ENCODE measurements around the gene ART1. TPM values are rescaled to one million over a fixed set of nuclear protein-coding genes. Genes with fewer than 3 reads are reported as not detected.
"Not testable (repeated sequence)": the region's sequence is repeated elsewhere in the genome, so short reads cannot be mapped to it uniquely, and the experiment has no call there.

ART1 gene
- total RNA-seq (1 to 10 TPM in 5 of 10 donors, under 1 TPM in 3, not detected in 2; 0.22 to 2.8 (median 1.4) TPM), polyA plus RNA-seq (under 1 TPM in 1 of 2 donors, not detected in 1; 0.03 TPM)
- long read RNA-seq, donor 1, partial matches to known transcripts: 2 of 3 reads
- long read RNA-seq, donor 1, other reads (novel, unspliced or antisense): 1 of 3 reads
- long read RNA-seq, donor 2, partial matches to known transcripts: 3 of 4 reads
- long read RNA-seq, donor 2, other reads (novel, unspliced or antisense): 0 of 4 reads
- long read RNA-seq, donor 3: 0 reads

- Histone ChIP-seq H3K36me3 (no peaks in the 10 kb centered on the region), H3K27me3 (peaks cover 0 to 39% (median 0%) of the 10 kb centered on the region in 7 donors), H3K9me3 (no peaks in the 10 kb centered on the region), H3K4me1 (peaks cover 3 to 34% (median 19%) of the 10 kb centered on the region in 9 donors), H3K4me3 (peak within 1 kb of the TSS in 1 of 10 donors; percentile 3), H3K27ac (peak within 1 kb of the TSS in 9 of 10 donors; percentile 14 to 70 (median 52))
- TF ChIP-seq CTCF (IDR thresholded peaks at IDR 0.05): peak in 2 of 9 donors; percentile 7 to 18
- ATAC-seq (peak; percentile 17 to 83 (median 71)), DNase-seq (peak; percentile 28 to 53)
- intact Hi-C loops (cut with DNase I): no loop called here
- 56 to 59% methylated on average over 4 of the region's 4 CpGs for WGBS, 2 donors
Measured at GRCh38 chr11:3644817-3645235, at the start of gene ART1. Gene ART1 (plus strand): TSS chr11:3645128. CDS start chr11:3659214, 14,086 bp downstream.

GRCh38 chr11:3597743-3598142, 47.2 kb upstream of the ART1 start:
- not testable (repeated sequence) for H3K27ac ChIP-seq

GRCh38 chr11:3600201-3600600, 44.7 kb upstream of the ART1 start:
- H3K27ac ChIP-seq; DNase-seq; H3K27me3 ChIP-seq; H3K9me3 ChIP-seq; H3K4me3 ChIP-seq; H3K36me3 ChIP-seq; ATAC-seq; H3K4me1 ChIP-seq; intact Hi-C loops (cut with DNase I): not testable (repeated sequence)
- WGBS, 2 donors: 60 to 64% methylated on average over 10 of the region's 10 CpGs

More at GRCh38 chr11:3597743-3598142, 47.2 kb upstream of the ART1 start:
- 90 to 92% methylated on average over 15 of the region's 15 CpGs for WGBS, 2 donors
- DNase-seq; H3K27me3 ChIP-seq; H3K9me3 ChIP-seq; intact Hi-C loops (cut with DNase I); ATAC-seq; H3K36me3 ChIP-seq; H3K4me1 ChIP-seq; H3K4me3 ChIP-seq: not testable (repeated sequence)

GRCh38 chr11:3604167-3604566, 40.8 kb upstream of the ART1 start:
- Histone ChIP-seq H3K9me3 (no peaks in the 10 kb centered on the region), H3K27ac (no peak overlapping the region), H3K36me3 (no peaks in the 10 kb centered on the region), H3K4me1 (no peaks in the 10 kb centered on the region), H3K4me3 (no peak overlapping the region), H3K27me3 (no peaks in the 10 kb centered on the region)
- 17 to 19% methylated on average over 3 of the region's 3 CpGs for WGBS, 2 donors
- ATAC-seq (peak in 2 of 8 donors; percentile 22 to 36), DNase-seq (no peak)
- intact Hi-C loops (cut with DNase I): no loop called here
- TF ChIP-seq CTCF (IDR thresholded peaks at IDR 0.05): no peak

- H3K9me3 ChIP-seq: no peaks in the 10 kb centered on the region
- H3K4me1 ChIP-seq: no peaks in the 10 kb centered on the region
- no peaks in the 10 kb centered on the region for H3K36me3 ChIP-seq
- peak overlapping the region in 2 of 10 donors; percentile 6 to 37 for H3K27ac ChIP-seq
- ATAC-seq (peak in 1 of 8 donors; percentile 37), DNase-seq (no peak)
- intact Hi-C loops (cut with DNase I): no loop called here
- no peaks in the 10 kb centered on the region for H3K27me3 ChIP-seq
- no peak for TF ChIP-seq CTCF (IDR thresholded peaks at IDR 0.05)
- no peak overlapping the region for H3K4me3 ChIP-seq
- 86 to 94% methylated on average over 3 of the region's 3 CpGs for WGBS, 2 donors
Measured at GRCh38 chr11:3605283-3605662, 39.7 kb upstream of the ART1 start.

All from heart right ventricle (tissue), 16 donors.